Duodenal mucosa (tissue), 2 donors: ENCODE results near the gene LTO1.

Source experiments
- H3K27ac ChIP-seq: one replicate; pipeline ENCODE4 v1.7.0; 2013; ENCODE audit warnings: low read depth, low read length
- H3K27me3 ChIP-seq, 2 donors: one replicate each; pipeline ENCODE4 v1.7.0; 2013; ENCODE audit warnings: low read length in 2 of 2, control low read depth in 1 of 2; ENCODE audit not compliant: insufficient read depth in 2 of 2, control insufficient read depth in 1 of 2
- H3K36me3 ChIP-seq, 2 donors: one replicate each; pipeline ENCODE4 v1.7.0; 2013; ENCODE audit warnings: low read length in 2 of 2, control low read depth in 1 of 2; ENCODE audit not compliant: insufficient read depth in 2 of 2, control insufficient read depth in 1 of 2
- H3K4me1 ChIP-seq, 2 donors: one replicate each; pipeline ENCODE4 v1.7.0; 2013; ENCODE audit warnings: low read length in 2 of 2, control low read depth in 1 of 2; ENCODE audit not compliant: insufficient read depth in 2 of 2, control insufficient read depth in 1 of 2
- H3K4me3 ChIP-seq, 2 donors: one replicate each; pipeline ENCODE4 v1.7.0; 2013; ENCODE audit warnings: low read length in 2 of 2, low read depth in 1 of 2
- H3K9ac ChIP-seq, 2 donors: one replicate each; pipeline ENCODE4 v1.7.0; 2013; ENCODE audit warnings: low read length in 2 of 2, low read depth in 1 of 2
- H3K9me3 ChIP-seq, 2 donors: one replicate each; pipeline ENCODE4 v1.7.0; 2013; ENCODE audit warnings: low read length in 2 of 2, control low read depth in 1 of 2; ENCODE audit not compliant: control insufficient read depth in 1 of 2

LTO1 gene

DNA sequence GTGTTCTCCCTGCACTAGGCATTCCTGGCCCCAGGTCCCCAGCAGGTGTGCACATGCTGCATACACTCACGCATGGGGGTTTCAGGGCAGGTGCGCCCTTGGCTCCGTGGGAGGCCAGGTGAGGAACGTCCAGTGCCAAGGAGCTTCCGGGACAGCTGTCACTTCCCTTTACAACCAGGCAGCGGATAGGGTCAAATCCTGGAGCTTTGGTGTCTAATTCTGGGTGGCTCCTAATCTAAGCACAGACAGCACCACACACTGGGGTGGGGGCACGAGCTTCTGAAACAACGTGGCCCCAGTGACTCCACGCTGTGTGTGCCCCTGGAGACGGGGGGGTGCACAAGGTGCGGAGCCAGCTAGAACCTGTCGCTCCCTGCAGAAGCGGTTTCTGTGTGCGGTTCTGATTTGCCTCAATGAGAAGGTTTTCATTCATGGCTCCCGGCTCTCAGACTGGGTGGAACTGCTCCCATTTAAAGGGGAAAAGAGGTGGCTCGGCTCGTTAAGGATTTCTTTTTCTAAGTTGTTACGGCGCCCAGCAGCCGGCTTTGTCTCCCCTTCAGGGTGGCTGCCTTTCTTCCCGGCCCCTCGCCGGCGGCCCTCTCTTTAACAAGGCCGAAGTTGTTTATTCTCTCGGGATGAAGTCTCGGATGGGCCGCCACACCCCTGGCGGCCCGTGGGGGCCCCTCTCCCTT is 29.2 kb downstream of the LTO1 start:
- Histone ChIP-seq H3K4me1 (peaks cover 15 to 16% of the 10 kb centered on the region in 2 donors), H3K27ac (no peak overlapping the region), H3K9me3 (no peaks in the 10 kb centered on the region), H3K9ac (no peak overlapping the region), H3K36me3 (peaks cover 29 to 63% of the 10 kb centered on the region in 2 donors), H3K27me3 (no peaks in the 10 kb centered on the region), H3K4me3 (no peak overlapping the region)

GRCh38 chr11:69644962-69645675 is 30.0 kb downstream of the LTO1 start:
- peaks cover 21 to 22% of the 10 kb centered on the region in 2 donors for H3K4me1 ChIP-seq
- H3K9ac ChIP-seq: no peak overlapping the region
- H3K4me3 ChIP-seq: no peak overlapping the region
- H3K27ac ChIP-seq: no peak overlapping the region
- no peaks in the 10 kb centered on the region for H3K9me3 ChIP-seq
- peaks cover 29 to 55% of the 10 kb centered on the region in 2 donors for H3K36me3 ChIP-seq
- peaks cover 0 to 5% of the 10 kb centered on the region in 2 donors for H3K27me3 ChIP-seq

DNA sequence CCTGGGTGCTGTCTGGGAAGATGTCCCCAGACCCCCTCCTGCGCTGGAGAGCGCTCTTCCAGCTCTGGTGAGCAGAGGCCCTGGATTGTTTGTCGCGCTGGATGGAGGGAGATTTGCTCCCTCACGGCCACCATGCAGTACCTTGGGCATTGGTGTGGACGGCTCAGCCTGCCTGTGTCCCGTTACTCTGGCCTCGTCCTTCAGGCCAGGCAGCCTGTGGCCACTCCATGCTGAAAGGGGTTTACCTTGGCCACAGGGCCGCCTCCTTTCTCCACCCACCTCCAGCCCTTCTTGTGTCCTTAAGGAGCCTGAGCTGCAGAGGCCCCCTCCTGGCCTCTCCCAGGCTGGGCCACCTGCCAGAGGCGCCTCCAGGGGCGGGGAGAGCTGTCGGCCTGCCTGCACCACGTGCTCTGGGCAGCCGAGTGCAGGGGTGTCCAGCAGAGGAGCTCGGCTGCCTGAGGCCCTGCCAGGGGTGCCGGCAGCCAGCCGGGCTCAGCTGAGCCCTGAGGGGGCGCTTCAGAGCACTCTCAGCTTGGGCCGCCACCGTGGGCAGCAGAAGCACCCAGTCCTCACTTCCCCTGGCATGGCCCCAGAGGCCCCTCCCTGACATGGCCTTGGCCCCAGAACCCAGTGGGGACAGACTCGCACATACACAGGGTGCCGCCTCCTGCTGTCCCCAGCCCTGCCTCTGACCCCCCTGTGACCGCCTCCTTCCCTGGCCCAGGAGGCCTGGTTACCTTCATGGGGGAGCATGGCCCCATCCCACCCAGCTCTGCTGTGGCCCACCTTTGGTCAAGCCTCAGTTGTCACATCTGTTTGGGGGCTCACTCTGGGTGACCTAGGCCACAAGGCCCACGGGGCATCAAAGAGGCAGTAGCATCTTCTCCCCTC is 30.8 kb downstream of the LTO1 start:
- Histone ChIP-seq H3K4me1 (peaks cover 27 to 29% of the 10 kb centered on the region in 2 donors), H3K9ac (no peak overlapping the region)

GRCh38 chr11:69643646-69644045 is 31.5 kb downstream of the LTO1 start:
- Histone ChIP-seq H3K9me3 (no peaks in the 10 kb centered on the region), H3K36me3 (peaks cover 21 to 40% of the 10 kb centered on the region in 2 donors), H3K27me3 (peaks cover 0 to 5% of the 10 kb centered on the region in 2 donors), H3K9ac (no peak overlapping the region), H3K4me1 (peaks cover 28 to 29% of the 10 kb centered on the region in 2 donors), H3K27ac (no peak overlapping the region), H3K4me3 (peak overlapping the region; percentile 3 to 36)

More for the DNA sequence above, 30.8 kb downstream of the LTO1 start:
- Histone ChIP-seq H3K9me3 (no peaks in the 10 kb centered on the region), H3K36me3 (peaks cover 25 to 47% of the 10 kb centered on the region in 2 donors), H3K27me3 (peaks cover 0 to 5% of the 10 kb centered on the region in 2 donors), H3K4me3 (peak overlapping the region in 1 of 2 donors; percentile 36), H3K27ac (no peak overlapping the region)

DNA sequence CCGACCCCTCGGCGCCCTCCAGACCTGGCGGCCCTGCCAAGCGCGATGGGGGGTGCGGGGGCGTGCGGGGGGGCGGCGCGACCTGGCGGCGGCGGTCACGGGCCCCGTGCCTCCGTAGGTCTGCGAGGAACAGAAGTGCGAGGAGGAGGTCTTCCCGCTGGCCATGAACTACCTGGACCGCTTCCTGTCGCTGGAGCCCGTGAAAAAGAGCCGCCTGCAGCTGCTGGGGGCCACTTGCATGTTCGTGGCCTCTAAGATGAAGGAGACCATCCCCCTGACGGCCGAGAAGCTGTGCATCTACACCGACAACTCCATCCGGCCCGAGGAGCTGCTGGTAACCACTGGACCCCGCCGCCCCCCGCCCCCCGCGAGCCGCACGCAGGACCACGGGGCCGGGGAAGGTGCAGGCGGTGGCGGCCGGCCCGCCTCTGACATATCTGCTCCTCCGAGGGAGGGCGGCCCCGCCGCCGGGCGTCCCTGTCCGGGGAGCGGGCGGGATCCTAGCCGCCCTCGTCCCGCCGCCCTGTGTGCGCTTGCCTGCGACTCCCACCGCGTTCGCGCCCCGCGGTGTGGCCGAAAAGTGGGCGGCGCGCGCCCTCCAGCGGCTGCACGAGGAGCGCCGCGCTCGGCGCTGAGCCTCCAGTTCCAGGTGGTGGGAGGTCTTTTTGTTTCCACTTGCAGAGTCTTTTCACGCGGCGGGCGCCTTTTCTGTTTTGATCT is 32.1 kb downstream of the LTO1 start:
- Histone ChIP-seq H3K27ac (peak overlapping the region; percentile 62), H3K27me3 (peaks cover 0 to 5% of the 10 kb centered on the region in 2 donors), H3K9ac (no peak overlapping the region), H3K4me1 (peaks cover 30 to 34% of the 10 kb centered on the region in 2 donors), H3K36me3 (peaks cover 18 to 36% of the 10 kb centered on the region in 2 donors), H3K4me3 (peak overlapping the region; percentile 78 to 86), H3K9me3 (no peaks in the 10 kb centered on the region)

DNA sequence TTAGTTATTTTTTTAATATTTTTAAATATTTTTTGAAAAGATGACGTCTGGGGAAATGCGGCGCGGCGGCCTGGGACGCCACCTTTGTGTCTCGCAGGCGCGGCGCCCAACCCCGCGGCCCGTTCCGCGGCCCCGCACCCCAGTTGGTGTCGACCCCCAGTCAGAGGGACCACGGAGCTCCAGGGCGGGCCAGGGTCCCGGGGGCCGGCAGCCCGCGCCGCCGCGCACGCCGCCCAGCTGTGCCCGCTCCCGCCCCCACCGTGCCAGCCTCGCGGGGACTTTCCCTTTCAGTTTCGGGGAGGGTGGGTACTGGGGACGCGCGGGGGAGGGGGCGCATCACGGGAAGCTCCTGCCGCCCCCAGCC is 32.6 kb downstream of the LTO1 start:
- Histone ChIP-seq H3K27me3 (peaks cover 0 to 6% of the 10 kb centered on the region in 2 donors), H3K4me3 (peak overlapping the region; percentile 78 to 86), H3K4me1 (peaks cover 36 to 39% of the 10 kb centered on the region in 2 donors), H3K9ac (peak overlapping the region; percentile 70 to 72), H3K9me3 (no peaks in the 10 kb centered on the region), H3K27ac (peak overlapping the region; percentile 62), H3K36me3 (peaks cover 15 to 31% of the 10 kb centered on the region in 2 donors)

DNA sequence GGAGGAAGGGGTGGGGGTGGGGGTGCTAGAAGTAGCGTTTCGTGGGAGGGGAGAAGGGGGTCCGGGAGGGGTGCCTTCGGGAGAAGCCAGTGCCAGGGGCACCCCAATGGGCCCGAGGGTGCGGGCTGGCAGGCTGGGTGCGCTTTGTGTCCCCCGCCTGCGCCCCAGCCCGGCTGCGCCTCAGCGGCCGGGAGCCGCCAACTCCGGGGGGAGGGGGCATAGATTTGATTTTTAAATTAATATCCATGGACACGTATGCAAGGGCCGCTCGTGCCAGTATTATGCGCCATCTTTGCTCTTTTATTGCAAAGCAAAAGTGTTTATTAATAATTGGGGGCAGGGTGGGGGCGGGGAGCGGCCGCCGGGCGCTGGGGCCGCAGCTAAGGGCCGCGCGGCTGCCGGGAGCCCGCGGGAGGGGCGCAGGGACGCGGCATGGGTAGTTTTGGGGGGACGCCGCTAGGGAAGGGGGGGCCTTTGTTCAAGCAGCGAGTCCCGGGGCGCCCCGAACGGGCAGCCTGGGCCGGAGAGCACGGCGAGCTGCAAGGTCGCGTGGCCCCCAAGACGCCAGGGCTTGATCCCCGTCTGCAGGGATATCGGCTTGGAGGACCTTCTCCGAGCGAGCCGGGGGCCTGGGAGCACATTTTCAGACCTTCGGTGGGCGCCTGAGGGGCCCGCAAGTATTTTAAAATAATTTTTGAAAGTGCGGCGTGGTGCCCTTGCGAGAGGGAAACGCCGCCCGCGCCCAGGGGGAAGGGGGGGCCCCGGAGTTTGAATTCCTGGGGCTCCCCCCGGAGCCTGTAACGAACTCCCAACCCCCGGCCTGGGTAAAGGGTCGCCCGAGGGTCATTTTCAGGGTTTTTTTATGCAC is 33.2 kb downstream of the LTO1 start:
- Histone ChIP-seq H3K4me1 (peaks cover 40 to 46% of the 10 kb centered on the region in 2 donors), H3K27me3 (peaks cover 0 to 9% of the 10 kb centered on the region in 2 donors), H3K9ac (peak overlapping the region; percentile 70 to 72), H3K9me3 (no peaks in the 10 kb centered on the region), H3K4me3 (peak overlapping the region; percentile 78 to 86), H3K36me3 (peaks cover 15 to 26% of the 10 kb centered on the region in 2 donors), H3K27ac (peak overlapping the region; percentile 52)

DNA sequence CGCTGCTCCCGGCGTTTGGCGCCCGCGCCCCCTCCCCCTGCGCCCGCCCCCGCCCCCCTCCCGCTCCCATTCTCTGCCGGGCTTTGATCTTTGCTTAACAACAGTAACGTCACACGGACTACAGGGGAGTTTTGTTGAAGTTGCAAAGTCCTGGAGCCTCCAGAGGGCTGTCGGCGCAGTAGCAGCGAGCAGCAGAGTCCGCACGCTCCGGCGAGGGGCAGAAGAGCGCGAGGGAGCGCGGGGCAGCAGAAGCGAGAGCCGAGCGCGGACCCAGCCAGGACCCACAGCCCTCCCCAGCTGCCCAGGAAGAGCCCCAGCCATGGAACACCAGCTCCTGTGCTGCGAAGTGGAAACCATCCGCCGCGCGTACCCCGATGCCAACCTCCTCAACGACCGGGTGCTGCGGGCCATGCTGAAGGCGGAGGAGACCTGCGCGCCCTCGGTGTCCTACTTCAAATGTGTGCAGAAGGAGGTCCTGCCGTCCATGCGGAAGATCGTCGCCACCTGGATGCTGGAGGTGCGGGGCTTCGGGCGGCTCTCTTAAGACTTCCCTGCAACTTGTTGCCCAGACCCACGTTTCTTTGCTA is 34.1 kb downstream of the LTO1 start, which contains the start of gene CCND1:
CCND1 (plus strand) TSS at position 162 of the 587 bp plus-strand sequence; CDS start at position 320, 158 bp downstream.
- Histone ChIP-seq H3K4me3 (peak within 1 kb of the TSS; percentile 78 to 86), H3K27me3 (peaks cover 4 to 12% of the 10 kb centered on the region in 2 donors), H3K4me1 (peaks cover 43 to 53% of the 10 kb centered on the region in 2 donors), H3K9me3 (no peaks in the 10 kb centered on the region), H3K36me3 (peaks cover 15 to 21% of the 10 kb centered on the region in 2 donors), H3K9ac (peak within 1 kb of the TSS; percentile 70 to 91), H3K27ac (peak within 1 kb of the TSS; percentile 52)
